GM11168 (cell line): ENCODE data around the gene PILRB.

Source experiments
- in situ Hi-C: fragments of 300-500 bp; cut with MboI; formaldehyde crosslinking; loops from one replicate; pipeline ENCODE4 v1.12.0; 2022; ENCODE audit warnings: low sequenced_read_pairs; ENCODE audit not compliant: unreplicated experiment

PILRB gene

GRCh38 chr7:100397315-100398081 lies 39.6 kb downstream of the PILRB start:
- in situ Hi-C loops: no loop called here

GRCh38 chr7:100398239-100398638 lies 40.3 kb downstream of the PILRB start:
- in situ Hi-C loops: no loop called here

- in situ Hi-C loops: loop anchor here (10.0 kb wide), 1 partner anchor 45 kb away; the partner anchor contains the start of gene PILRB
Measured at GRCh38 chr7:100400041-100400440, 42.1 kb downstream of the PILRB start.

DNA sequence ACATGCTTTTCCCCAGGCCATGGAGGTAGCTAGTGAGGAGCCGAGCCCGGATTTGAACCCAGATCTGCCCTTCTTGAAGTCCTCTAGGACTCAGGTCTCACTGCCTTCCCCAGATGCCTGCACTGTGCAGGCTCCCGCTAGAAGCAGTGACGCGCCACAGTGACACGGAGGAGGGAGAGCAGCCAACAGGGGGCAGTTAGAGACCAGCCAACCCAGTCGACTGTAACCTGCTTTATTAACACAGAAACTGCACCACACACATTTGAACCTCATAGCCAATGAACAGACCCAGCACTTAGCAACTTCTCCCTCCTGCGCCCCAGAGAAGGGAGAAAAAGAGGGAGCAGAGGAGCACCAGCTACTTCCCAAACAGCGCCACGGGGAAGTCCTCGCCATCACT lies 42.7 kb downstream of the PILRB start:
- in situ Hi-C loops: loop anchor here (10.0 kb wide), 1 partner anchor 46 kb away; the partner anchor contains the start of gene PILRB

DNA sequence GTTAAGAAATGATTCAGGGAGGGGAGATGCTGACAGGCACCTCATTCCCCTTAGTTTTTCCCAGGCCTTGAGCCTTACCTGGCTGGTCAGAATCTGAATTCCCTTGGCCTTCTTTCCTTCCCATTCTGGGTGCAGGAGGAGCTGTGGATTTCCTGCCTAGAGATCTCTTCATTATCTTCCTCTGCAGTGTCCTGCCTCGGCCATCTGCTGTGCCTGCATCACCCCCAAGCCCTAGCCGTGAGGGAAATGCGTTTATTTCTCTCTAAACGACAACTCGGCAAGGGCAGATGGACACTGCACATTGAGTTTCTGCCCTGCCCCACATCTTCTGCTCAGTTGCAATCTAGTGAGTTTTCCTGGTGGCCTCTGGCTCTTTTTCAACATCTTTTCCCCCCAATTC lies 43.9 kb downstream of the PILRB start:
- in situ Hi-C loops: loop anchor here (10.0 kb wide), 1 partner anchor 47 kb away; the partner anchor contains the start of gene PILRB

- in situ Hi-C loops: loop anchor here (10.0 kb wide), 1 partner anchor 47 kb away; the partner anchor contains the start of gene PILRB
Measured at GRCh38 chr7:100402241-100402640, 44.3 kb downstream of the PILRB start.

DNA sequence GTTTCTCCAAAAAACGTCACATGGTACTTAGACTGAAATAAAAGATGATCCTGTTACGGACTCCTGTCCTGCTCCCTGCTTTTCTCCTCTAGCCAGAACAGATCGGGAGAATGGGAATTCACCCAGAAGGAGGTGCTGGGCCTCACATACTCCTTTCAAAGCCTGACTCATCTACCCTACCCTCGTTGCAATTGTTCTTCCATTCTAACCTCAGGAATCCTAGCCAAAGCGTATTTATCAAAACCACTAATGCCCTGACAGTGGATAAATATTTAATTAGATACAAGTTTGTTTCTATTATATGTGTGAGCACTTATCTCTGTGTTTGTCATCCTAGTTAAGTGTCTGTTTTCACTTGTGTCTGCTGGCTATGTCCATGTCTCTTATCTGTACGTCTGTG lies 48.9 kb downstream of the PILRB start:
- in situ Hi-C loops: loop anchor here (5.0 to 10.0 kb wide), 2 partner anchors 34 to 52 kb away; partner anchors contain the start of genes PILRA and PILRB

- in situ Hi-C loops: loop anchor here (5.0 to 10.0 kb wide), 2 partner anchors 35 to 53 kb away; partner anchors contain the start of genes PILRA and PILRB
Measured at GRCh38 chr7:100407285-100408180, 49.6 kb downstream of the PILRB start.

DNA sequence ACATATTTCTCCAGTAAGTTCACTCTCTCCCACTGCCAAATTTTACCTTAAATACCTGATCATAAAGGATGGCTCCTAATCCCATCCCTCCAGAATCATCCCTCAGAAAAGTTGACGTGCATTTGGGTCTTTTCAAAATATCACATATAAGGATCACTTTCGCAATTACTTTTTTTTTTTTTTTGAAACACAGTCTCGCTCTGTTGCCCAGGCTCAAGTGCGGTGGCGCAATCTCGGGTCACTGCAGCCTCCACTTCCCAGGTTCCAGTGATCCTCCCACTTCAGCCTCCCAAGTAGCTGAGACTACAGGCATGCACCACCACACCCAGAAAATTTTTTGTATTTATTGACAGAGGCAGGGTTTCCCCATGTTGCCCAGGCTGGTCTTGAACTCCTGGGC lies 53.2 kb downstream of the PILRB start:
- in situ Hi-C loops: no loop called here

DNA sequence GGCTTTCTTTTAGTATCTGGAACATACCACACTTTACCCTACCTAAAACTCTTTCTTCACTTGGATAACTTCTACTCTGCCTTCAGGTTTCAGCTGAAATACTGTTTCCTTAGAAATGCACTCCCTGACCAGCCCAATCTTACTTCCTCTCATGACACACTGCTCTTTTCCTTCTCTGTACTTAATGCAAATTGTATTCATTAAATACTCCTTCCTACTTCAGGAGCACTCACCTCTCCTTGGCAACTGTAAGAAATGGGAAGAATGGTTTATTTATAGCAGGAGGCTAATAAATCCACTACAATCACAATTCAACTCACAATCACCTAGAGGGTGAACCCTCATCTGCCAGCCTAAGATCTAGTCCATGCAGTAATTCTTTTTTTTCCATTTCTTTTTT lies 55.4 kb downstream of the PILRB start:
- in situ Hi-C loops: no loop called here

DNA sequence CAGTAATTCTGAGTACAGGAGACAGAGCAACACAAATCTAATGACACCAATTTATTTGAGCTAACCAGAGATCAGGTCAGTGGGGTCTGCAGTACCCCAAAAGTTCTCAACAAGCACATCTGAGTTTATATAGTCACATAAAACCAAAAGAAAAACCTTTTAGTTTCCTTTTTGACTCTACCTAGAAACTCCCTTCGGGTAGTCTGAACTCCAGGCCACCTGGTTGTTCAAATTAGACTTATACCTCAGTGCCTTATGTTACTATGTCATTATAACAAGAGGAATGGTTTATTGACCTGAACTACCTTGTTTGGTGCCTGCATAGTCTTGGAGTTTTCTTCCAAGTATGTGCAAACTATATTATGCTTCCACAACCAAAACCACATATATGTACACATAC lies 56.0 kb downstream of the PILRB start:
- in situ Hi-C loops: no loop called here

DNA sequence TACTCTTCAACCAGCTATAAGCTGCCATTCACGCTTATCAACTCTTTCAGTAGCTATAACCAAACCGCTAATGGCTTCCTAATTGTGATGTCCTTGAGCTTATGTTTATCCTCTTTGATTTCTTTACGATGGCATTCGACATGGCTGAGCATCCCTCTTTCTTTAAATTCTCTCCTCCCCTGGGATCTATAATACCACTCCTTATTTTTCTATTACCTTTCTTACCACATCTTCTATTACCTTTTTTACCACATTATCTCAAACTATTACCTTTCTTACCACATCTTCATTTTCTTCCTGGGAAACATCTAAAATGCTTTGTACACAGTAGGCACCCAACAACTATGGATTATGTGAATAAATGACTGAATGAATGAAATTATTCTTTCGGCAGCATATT lies 57.5 kb downstream of the PILRB start:
- in situ Hi-C loops: no loop called here
